HG03060 (cell line): ENCODE measurements around the gene FAM98B.

Experiments
- ATAC-seq: cut with Tn5 transposase; IDR thresholded peaks from one replicate; pipeline ENCODE4 v1.9.1; 2021; ENCODE audit warnings: low read depth, moderate number of reproducible peaks; ENCODE audit not compliant: unreplicated experiment

FAM98B gene

GRCh38 chr15:38534691-38535090 is 80.8 kb downstream of the FAM98B start:
- no peak for ATAC-seq

DNA sequence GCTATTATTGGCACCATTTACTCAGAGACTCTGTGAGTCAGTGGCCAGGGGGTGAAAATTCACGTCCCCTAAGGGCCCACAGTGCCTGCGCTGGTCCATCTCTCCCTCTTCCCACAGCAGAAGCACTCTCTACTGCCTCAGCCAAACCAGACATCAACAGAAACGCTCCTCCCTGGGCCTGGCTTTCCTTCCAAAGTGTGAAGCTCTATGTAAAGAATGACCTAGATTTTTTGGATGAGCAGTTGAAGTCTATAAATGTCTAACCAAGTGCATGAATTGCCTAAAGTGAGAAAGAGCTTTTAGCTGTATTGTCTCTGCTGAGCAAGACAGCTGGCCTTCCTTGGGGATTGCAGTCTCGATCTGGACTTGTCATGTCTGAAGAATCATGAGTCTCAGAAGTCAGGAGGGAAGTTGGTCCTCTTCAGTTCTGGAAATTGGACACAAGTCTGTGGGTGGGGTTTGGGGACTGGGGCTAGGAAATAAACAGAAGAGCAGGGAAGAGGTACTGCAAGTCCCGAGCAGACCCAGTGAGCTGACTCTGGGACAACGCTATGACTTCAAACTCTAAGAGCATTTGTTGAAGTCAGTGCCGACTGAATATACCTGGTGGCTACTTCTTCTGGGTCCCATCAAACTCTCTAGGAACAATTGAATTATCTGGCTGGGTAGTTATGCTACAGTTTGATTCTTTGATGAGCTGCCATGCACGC is 81.7 kb downstream of the FAM98B start:
- no peak for ATAC-seq

DNA sequence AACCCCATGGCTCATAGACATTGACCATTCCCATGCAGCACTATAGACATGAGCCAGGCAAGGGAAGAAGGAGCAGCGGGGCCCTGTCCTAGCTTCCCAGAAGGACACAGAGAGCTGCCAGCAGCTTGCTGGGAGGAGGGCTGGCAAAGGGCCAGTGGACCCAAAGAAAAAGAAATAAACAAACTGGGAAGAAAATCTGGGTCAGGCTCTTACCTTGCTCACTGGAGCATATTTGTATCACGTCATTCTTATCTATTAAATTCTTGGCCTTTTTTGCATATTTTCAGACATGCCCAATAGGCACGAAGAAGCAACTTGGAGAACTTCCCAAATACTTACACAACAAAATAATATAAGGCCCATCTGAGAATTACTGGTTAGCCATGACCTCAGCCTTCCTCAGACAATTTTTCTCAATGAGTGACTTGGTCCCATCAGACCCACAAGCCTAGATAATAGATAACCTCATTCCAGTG is 82.3 kb downstream of the FAM98B start:
- ATAC-seq = no peak
